ENCODE data around the gene MPHOSPH8.
"Not testable (repeated sequence)": the region's sequence is repeated elsewhere in the genome, so short reads cannot be mapped to it uniquely, and the experiment has no call there.

Gene MPHOSPH8

GRCh38 chr13:19634256-19634740 is 839 bp downstream of the MPHOSPH8 start:
- DNase-seq, result no peak

DNA sequence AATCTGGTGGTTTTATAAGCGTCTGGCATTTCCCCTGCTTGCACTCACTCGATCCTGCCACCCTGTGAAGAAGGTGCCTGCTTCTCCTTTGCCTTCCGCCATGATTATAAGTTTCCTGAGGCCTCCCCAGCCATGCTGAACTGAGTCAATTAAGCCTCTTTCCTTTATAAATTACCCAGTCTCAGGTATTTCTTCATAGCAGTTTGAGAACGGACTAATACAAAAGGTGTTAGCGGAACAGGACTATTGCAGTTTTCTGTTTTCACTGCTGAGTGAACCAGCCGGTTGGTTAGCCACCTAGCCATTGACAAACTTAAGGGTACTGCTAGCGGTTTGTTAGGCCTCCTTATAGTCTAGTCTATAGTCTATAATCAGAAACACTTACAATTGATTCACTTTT is 2.5 kb downstream of the MPHOSPH8 start:
- DNase-seq, result not testable (repeated sequence)

DNA sequence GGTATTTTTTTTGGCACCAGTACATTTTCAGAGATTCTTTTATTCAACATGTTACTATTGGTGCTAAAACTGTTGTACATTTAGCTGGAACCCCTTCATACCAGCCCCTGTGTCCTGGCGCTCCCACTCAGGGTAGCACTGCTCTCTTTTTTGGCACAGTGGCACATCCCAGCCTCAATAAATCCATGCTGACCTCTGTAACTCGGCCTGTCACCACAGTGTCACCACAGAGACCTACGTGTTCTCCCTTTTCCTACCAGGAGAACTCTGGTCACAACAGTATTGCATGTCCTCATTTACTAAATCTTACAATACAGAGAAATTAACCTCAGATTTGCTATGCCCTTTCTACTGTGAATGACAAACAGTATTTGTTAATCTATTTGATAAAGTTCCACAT is 10.2 kb downstream of the MPHOSPH8 start:
- DNase-seq, result no peak

DNA sequence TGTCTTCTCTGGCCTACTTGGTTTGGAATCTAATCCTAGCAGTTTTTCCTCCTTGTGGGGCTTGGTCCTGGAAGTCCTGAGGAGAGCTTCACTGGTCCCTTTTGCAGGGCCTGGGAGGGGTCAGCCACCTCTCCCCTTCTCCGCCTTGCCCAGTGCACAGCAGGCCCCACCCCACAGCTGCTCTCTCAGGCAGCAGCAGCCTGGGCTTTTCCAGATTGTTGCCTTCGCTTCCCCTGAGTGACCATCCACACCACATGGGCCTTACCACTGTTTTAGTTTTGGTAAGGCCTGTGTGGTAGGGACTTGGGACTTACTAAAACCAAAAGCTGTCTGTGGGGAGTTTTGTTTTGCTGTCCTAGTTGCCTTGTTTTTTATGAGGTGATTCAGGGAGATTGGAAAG is 11.5 kb downstream of the MPHOSPH8 start:
- DNase-seq, result no peak

- DNase-seq, result no peak
Observed at GRCh38 chr13:19646063-19646462, 12.6 kb downstream of the MPHOSPH8 start.

DNA sequence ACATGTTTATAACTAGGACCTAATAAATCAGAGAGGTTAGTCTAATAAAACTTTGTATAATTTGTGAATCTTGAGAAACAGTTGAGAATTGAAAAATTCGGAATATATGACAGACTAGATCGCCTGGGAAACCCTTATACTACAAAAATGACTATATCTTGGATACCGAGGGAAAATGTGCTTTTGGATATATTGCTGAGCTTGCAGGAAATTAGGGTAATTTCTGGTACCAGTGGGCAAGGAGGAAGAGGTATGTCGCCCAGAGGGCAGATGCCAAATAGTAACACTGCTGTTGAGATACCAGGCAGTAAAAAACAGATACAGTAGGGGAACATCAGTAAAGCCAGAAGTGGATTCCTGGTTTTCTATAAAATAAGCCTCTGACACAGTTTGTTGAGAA is 17.3 kb downstream of the MPHOSPH8 start:
- DNase-seq, result no peak

DNA sequence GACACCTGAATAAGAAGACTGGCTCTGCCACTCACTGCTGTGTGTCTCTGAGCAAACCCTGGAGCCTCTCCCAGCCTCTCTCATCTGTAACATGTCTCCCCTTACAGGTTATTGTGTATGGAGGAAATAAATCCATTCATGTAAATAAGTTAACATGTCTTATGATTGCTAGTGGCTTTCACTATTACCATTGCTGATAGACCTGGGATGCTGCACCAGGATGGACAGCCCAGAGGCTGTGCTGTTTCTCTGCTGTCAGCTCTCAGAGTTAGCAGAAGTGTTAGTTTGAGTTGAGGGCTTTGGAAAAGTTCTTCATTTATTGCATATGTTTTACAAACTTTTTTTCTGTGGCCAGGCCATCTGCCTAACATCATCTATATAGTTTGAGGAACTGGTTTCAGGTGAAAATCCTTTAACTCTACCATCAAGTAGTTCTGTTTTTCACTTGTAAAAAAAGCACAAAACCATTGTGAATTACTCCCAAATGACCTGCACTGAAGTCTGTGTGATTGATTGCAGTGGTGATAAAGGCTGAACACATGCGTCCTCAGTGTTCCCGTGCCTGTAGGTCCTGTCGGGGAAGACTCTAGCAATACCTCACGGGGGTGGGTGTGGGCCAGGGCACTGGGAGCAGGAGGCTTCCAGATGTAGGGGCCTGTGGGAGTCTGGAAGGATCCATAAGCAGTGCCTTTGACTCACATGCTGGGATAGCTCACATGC is 24.6 kb downstream of the MPHOSPH8 start:
- no peak for DNase-seq

DNA sequence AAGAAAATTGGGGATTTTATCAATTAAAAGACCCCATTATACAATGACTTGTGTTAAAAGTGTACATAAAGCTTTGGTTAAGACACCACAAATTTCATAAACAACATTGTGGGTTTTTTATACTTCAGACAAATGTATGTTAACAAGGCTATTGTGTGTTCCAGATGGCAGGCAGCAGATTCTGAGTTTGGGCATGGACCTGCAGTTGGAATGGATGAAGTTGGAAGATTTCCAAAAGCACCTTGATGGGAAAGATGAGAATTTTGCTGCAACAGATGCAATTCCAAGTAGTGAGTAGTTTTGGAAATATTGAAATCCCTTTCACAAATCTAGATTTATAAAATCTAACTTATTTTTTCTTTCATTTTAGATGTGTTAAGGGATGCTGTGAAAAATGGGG is 25.4 kb downstream of the MPHOSPH8 start:
- no peak for DNase-seq

- DNase-seq, result no peak
Observed at GRCh38 chr13:19661126-19661525, 27.7 kb downstream of the MPHOSPH8 start.

- DNase-seq, result no peak
Observed at GRCh38 chr13:19661561-19661960, 28.1 kb downstream of the MPHOSPH8 start.

DNA sequence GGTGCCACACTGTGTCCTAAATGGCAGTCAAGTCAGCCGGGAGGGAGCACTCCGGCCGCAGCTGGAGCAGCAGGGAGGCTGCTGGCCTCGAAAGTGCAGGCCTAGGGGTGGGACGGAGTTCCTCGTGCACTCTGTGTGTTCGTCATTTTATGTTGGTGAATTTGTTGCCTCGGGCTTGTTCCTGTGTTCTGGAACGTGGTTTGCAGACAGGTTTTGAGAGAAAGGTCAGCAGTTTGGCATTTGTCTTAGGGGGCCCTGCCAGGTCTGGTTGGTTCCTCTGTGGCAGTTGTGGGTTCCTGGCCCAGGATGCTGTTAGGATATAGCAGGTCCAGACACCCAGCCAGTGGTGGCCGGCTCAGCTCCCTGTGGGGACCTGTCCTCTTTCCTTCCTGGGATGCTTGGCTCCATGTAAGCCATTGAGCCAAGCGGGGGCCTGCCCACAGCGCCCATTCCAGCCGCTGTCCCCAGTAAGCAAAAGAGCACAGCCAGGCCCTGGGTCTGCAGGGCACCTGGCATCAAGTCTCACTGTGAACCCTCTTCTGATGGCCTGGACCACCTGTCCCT is 30.0 kb downstream of the MPHOSPH8 start:
- no peak for DNase-seq

DNA sequence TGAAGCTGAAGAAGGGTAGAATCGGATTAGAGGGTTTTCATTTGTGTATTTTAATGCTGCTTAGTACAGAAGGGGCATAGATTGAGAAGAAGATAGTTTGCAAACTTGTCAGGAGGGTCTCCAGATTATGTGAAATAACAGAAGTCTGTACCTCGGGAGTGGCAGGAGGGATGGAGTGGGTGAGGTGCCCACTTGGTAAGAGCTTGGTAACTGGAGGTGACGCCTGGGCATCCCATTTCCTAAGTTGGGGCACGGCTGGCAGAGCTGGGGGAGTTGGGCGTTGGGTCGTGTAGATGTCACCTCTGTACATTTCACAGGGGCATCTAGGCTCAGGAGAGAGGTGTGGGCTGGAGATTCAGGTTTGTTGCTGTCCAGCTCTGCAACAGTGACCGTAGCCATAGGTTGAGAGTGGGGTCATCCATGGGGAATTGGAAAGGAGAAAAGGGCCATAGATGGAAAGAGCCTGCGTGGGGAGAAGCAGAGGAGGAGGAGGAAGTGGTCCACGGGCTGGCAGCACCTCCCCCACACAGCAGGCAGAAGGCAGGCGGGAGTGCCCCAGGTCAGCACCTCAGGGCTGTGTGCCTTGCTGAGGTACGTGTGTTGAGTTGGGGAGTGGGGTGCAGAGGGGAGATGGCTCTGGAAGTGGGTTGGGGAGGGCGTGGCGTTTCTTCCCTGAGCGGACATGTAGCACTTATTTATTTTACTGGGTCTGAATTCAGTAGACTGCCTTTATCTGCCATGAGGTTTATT is 31.2 kb downstream of the MPHOSPH8 start:
- DNase-seq, result no peak

DNA sequence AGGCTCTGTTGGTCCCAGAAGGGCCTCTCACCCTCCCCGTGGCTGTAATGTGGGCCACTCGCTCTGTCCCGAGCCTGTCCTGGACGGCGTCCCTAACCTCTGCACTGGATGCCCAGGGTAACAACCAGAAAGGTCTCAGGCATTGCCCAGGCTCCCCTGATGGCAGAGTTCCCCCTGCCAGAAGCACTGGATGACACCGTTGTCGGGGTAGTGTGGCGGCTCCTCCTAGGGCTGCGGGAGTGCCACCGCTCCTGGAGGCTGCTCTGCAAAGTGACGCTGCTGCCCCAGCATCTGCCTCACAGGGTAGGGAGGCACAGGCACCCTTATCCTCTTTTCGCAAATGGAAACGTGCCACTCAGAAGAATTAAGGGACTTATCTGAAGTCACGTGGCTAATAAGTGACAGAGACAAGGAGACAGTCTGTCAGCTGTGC is 32.0 kb downstream of the MPHOSPH8 start:
- no peak for DNase-seq

DNA sequence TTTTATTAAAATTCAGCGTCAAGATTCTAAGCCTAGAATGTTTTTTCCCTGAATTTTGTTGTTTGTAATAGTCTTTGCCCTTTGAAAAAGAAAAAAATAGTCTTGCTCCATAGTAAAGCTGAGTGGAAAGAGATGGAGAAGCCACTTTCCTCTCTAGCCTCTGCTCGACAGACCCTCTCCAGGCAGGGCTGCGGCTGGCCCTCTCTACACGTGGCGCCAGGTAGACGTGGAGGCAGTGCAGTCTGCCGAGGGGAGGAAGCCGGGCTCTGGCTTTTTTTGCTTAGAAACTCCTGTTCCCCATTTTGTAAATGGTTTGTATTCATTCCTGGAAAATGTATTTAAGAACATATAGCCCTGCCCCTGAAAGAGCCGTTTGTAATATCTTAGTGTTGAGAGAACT is 35.3 kb downstream of the MPHOSPH8 start:
- DNase-seq, result no peak

DNA sequence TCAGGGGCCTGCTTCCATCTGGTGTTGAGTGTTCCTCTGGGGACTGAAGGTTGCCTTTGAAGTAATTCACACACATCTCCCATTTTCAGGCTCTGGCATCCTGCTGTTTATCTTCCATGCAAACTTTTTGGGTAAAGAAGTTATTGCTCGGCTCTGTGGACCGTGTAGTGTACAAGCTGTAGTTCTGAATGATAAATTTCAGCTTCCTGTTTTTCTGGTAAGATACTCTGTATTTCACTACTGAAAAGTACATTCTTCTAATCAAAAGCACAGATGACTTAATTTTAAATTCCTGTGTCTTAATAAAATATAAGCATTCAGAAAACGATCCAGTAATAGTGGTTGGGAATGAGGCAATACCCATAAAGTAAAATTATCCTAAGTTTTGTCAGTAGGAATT is 36.7 kb downstream of the MPHOSPH8 start:
- DNase-seq, result no peak

GRCh38 chr13:19672990-19673389 is 39.5 kb downstream of the MPHOSPH8 start:
- DNase-seq, result no peak

DNA sequence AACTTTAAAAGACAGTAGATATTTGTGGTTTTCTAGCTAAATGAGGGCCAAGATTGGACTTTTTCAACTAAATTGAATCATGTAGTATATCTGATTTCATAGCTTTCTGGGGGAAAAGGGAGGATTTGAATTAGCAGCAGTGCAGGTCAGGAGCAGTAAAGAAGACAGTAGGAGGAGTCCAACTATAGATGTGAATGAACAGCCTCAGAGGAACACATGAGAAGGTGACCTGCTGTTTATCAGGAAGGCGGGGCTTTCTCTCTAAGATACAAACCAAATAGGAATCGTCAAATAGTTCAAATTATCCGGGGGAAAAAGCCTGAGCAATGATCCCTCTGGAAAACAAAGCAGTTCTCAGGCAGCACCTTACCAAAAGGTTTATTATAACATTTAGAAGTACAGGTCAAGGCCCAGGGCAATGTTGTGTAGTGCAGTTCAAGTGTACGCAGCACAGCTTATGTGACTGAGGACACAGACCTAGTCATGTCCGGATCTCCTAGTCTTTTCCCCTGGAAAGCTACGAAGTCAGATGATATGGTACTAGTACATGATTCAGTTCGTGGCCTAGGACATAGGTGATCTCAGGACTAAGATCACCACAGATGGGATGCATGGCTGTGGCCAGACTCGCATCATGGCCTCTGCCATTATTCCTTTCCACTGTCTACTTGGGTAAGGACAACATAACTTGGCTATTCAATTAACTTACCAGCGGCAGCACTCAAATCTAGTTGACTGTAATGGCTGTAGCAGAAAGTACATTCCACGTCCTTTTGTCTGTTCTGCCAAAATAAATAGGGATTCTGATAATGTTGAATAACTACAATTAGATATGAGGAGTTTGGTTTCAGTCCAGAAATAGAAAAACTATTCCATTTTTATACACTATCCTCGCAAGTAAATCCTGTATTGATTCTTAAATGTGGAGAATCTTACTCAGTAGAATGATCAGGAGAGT is 40.3 kb downstream of the MPHOSPH8 start:
- no peak for DNase-seq

- no peak for DNase-seq
Observed at GRCh38 chr13:19674898-19675297, 41.4 kb downstream of the MPHOSPH8 start.

- DNase-seq, result no peak
Observed at GRCh38 chr13:19676168-19676567, 42.7 kb downstream of the MPHOSPH8 start.

- no peak for DNase-seq
Observed at GRCh38 chr13:19680751-19681150, 47.3 kb downstream of the MPHOSPH8 start.

DNA sequence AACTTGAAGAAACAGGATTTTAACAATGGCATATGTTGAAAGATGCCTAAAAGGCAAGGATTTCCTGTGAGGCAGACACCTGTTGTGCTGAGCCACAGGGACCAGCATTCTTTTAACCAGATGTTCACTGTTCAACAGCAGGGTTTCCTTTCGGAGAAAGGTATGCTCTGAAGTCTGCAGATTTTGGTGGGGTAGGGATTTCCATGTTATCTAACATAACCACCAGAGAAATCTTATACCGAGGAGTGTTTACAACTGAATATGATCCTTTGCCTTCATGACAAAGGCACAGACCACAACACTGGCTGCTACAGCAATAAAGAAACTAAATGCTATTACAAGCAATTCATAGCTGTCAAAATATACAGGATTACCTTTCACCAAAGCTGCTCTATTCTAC is 48.1 kb downstream of the MPHOSPH8 start:
- DNase-seq, result no peak

- no peak for DNase-seq
Observed at GRCh38 chr13:19685034-19685433, 51.6 kb downstream of the MPHOSPH8 start.

GRCh38 chr13:19685437-19685836 is 52.0 kb downstream of the MPHOSPH8 start:
- DNase-seq, result no peak
